DOHH2 (cell line): ENCODE data around the gene OTC.

ENCODE experiments used
- H3F3A ChIP-seq: fragments of 200-600 bp; sonication (generic), shearing (Covaris generic); 2 replicates; pipeline ENCODE4 v1.6.0; 2016; ENCODE audit warnings: antibody characterized with exemption, mild to moderate bottlenecking; ENCODE audit not compliant: control insufficient read depth, insufficient read depth
- H3K27ac ChIP-seq: fragments of 200-600 bp; sonication (generic); 2 replicates; pipeline ENCODE4 v1.5.1; 2014; ENCODE audit warnings: low read depth, mild to moderate bottlenecking, low read length, moderate library complexity
- H3K27me3 ChIP-seq: fragments of 200-600 bp; sonication (generic); 2 replicates; pipeline ENCODE4 v1.6.1; 2014; ENCODE audit warnings: mild to moderate bottlenecking, low read length, mixed read lengths; ENCODE audit not compliant: control insufficient read depth
- H3K36me3 ChIP-seq: fragments of 200-600 bp; sonication (generic); 2 replicates; pipeline ENCODE4 v1.6.1; 2014; ENCODE audit warnings: mild to moderate bottlenecking, low read length, moderate library complexity, mixed read lengths; ENCODE audit not compliant: control insufficient read depth
- H3K4me1 ChIP-seq: fragments of 200-600 bp; sonication (generic); 2 replicates; pipeline ENCODE4 v1.6.1; 2014; ENCODE audit warnings: mild to moderate bottlenecking, low read length, mixed read lengths; ENCODE audit not compliant: control insufficient read depth
- H3K4me2 ChIP-seq: fragments of 200-600 bp; sonication (generic); 2 replicates; pipeline ENCODE4 v1.6.0; 2014; ENCODE audit warnings: mild to moderate bottlenecking, low read length, moderate library complexity
- H3K4me3 ChIP-seq: fragments of 200-600 bp; sonication (generic); 2 replicates; pipeline ENCODE4 v1.5.1; 2014; ENCODE audit warnings: mild to moderate bottlenecking, low read length, mixed read lengths
- H3K79me2 ChIP-seq: fragments of 200-600 bp; sonication (generic); 2 replicates; pipeline ENCODE4 v1.6.1; 2014; ENCODE audit warnings: mild to moderate bottlenecking, low read length, mixed read lengths; ENCODE audit not compliant: control insufficient read depth
- H3K9me2 ChIP-seq: fragments of 200-600 bp; sonication (generic); replicated peaks from 2 replicates; pipeline ENCODE4 v1.6.1; 2014; ENCODE audit warnings: mild to moderate bottlenecking, low read length, mixed read lengths; ENCODE audit not compliant: control insufficient read depth
- H3K9me3 ChIP-seq: fragments of 200-600 bp; sonication (generic); 2 replicates; pipeline ENCODE4 v1.6.1; 2014; ENCODE audit warnings: antibody characterized with exemption, low read length, mixed read lengths; ENCODE audit not compliant: control insufficient read depth, insufficient read depth
- H4K20me1 ChIP-seq: fragments of 200-600 bp; sonication (generic); 2 replicates; pipeline ENCODE4 v1.6.0; 2014; ENCODE audit warnings: low read depth, mild to moderate bottlenecking, antibody characterized with exemption, low read length, moderate library complexity; ENCODE audit not compliant: control insufficient read depth, insufficient read depth
- CTCF ChIP-seq: fragments of 200-600 bp; sonication (generic); IDR thresholded peaks from one replicate; pipeline ENCODE4 v1.5.1; 2014; ENCODE audit warnings: antibody characterized with exemption, mild to moderate bottlenecking, low read depth, low read length; ENCODE audit not compliant: poor library complexity, severe bottlenecking
- EZH2phosphoT487 ChIP-seq: fragments of 200-600 bp; sonication (generic); IDR thresholded peaks from 2 replicates; pipeline ENCODE4 v1.6.1; 2017; ENCODE audit warnings: borderline replicate concordance, mild to moderate bottlenecking, antibody characterized with exemption, low read length, moderate library complexity, mixed read lengths

The OTC gene

DNA sequence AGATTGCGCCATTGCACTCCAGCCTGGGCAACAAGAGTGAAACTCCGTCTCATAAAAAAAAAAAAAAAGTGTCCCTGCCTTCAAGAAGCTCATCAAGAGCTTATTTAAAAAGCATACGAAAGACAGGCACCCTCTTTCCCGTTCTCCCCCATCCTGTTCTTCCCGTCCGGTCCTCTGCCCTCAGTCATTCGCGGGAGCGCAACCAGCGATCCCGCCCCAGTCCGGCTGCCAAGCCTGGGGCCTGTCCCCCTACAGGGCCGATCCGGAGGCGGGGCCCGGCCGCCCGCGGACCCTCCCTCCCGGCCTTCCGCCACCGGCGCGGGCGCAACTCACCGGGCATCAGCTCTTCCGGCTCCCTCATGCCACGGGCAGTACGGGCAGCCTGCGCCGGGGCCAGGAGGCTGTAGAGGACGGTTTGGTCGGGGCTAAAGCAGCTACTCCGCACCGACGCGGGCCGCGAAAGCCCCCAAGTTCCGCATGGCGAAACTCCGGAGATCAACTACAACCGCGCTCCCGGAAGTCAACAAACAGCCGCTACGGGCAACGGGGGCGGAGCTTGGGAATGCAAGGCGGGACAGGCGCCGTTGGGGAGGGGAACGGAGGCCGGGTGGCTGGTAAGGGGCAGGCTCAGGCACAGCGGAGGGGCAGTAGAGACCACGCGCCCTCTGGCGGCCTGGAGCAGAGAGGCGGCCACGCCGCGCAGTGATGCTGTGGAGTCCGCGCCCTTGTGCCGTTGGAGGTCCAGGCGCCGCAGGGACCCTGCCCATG lies 25.2 kb upstream of the OTC start, which contains the start of gene RPGR:
Gene RPGR (minus strand): TSS at position 503 of the 768 bp plus-strand sequence. CDS start 142 bp downstream, at position 361.
- peak within 1 kb of the TSS; percentile 60 for H3K4me2 ChIP-seq
- no peaks in the 10 kb centered on the region for H3K9me3 ChIP-seq
- no peaks in the 10 kb centered on the region for H3K27me3 ChIP-seq
- H4K20me1 ChIP-seq: no peaks in the 10 kb centered on the region
- H3K36me3 ChIP-seq: no peaks in the 10 kb centered on the region
- peaks cover 17% of the 10 kb centered on the region for H3K4me1 ChIP-seq
- H3K79me2 ChIP-seq: peaks cover 13% of the 10 kb centered on the region
- no peaks in the 10 kb centered on the region for H3K9me2 ChIP-seq
- TF ChIP-seq EZH2phosphoT487 (no peak), CTCF (peak; percentile 72)
- H3K4me3 ChIP-seq: peak within 1 kb of the TSS; percentile 81
- H3K27ac ChIP-seq: 0 out of 2 replicates have a peak within 1 kb of the TSS, but pooled peaks have one; percentile 4
- no peaks in the 10 kb centered on the region for H3F3A ChIP-seq

GRCh38 chrX:38327775-38328081 lies 24.7 kb upstream of the OTC start:
- H3K27me3 ChIP-seq: no peaks in the 10 kb centered on the region
- H3K4me3 ChIP-seq: peak overlapping the region; percentile 81
- no peaks in the 10 kb centered on the region for H3F3A ChIP-seq
- peaks cover 17% of the 10 kb centered on the region for H3K4me1 ChIP-seq
- no peaks in the 10 kb centered on the region for H3K9me3 ChIP-seq
- TF ChIP-seq EZH2phosphoT487 (no peak), CTCF (peak; percentile 5)
- H3K36me3 ChIP-seq: no peaks in the 10 kb centered on the region
- H4K20me1 ChIP-seq: no peaks in the 10 kb centered on the region
- H3K27ac ChIP-seq: no peak overlapping the region
- H3K79me2 ChIP-seq: peaks cover 13% of the 10 kb centered on the region
- H3K9me2 ChIP-seq: no peaks in the 10 kb centered on the region
- H3K4me2 ChIP-seq: peak overlapping the region; percentile 60

DNA sequence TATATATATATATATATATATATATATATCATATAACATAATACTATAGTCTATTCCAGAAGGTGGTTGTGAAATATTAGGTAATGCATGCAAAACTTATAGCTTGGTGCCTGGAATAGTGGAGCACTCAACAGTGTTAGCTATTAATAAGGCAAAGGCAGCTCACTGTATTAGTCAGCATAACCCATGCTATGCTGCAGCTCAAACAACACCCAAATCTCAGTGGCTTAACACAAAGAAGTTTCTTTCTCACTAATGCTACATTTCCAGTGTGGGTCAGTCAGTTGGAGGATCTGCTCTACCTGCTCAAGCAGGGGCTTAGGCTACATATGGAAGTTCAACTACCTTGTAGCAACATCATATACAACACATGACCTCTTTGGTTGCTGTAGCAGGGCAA lies 19.9 kb upstream of the OTC start:
- Histone ChIP-seq H3K4me1 (peaks cover 25% of the 10 kb centered on the region), H3K27me3 (no peaks in the 10 kb centered on the region), H3K9me3 (no peaks in the 10 kb centered on the region), H3K4me2 (no peak overlapping the region), H4K20me1 (no peaks in the 10 kb centered on the region), H3K79me2 (no peaks in the 10 kb centered on the region), H3K36me3 (no peaks in the 10 kb centered on the region), H3F3A (no peaks in the 10 kb centered on the region), H3K9me2 (no peaks in the 10 kb centered on the region), H3K4me3 (no peak overlapping the region), H3K27ac (no peak overlapping the region)
- no peak for TF ChIP-seq CTCF
- TF ChIP-seq EZH2phosphoT487: no peak
